Chondrocyte (in vitro differentiated cells): ENCODE data around the gene TMEM190. TPM values are rescaled to one million over a fixed set of nuclear protein-coding genes. Genes with fewer than 3 reads are reported as not detected.

Source experiments
- DNase-seq: peaks from one replicate; pipeline ENCODE4 v3.0.0; 2021; ENCODE audit warnings: mixed read lengths, low spot score
- H3K27ac Mint-ChIP-seq: one replicate; pipeline ENCODE4 v1.8.0; 2021; ENCODE audit warnings: mild to moderate bottlenecking, moderate library complexity, mixed read lengths; ENCODE audit not compliant: unreplicated experiment
- H3K27me3 Mint-ChIP-seq: 2 replicates; pipeline ENCODE4 v1.8.0; 2021; ENCODE audit warnings: low read depth, mixed read lengths
- H3K36me3 Mint-ChIP-seq: 2 replicates; pipeline ENCODE4 v1.8.0; 2021; ENCODE audit warnings: low read depth, mixed read lengths
- H3K4me1 Mint-ChIP-seq: 2 replicates; pipeline ENCODE4 v1.8.0; 2021; ENCODE audit warnings: low read depth, mild to moderate bottlenecking, mixed read lengths
- H3K4me3 Mint-ChIP-seq: one replicate; pipeline ENCODE4 v1.8.0; 2021; ENCODE audit warnings: mild to moderate bottlenecking, moderate library complexity, mixed read lengths; ENCODE audit not compliant: unreplicated experiment
- H3K9me3 Mint-ChIP-seq: 2 replicates; pipeline ENCODE4 v1.8.0; 2021; ENCODE audit warnings: low read depth, mixed read lengths
- CTCF ChIP-seq: fragments of 200-600 bp; sonication (generic); IDR thresholded peaks from 2 replicates; pipeline ENCODE4 v1.5.0; 2021; ENCODE audit warnings: antibody characterized with exemption, mild to moderate bottlenecking, moderate library complexity
- total RNA-seq: library from RNA; stranded (reverse); gene quantifications from 3 replicates; pipeline ENCODE4 v1.2.1, GENCODE V29; 2021

TMEM190 gene
- total RNA-seq, 1 donor from 2014 or later: 0.52 TPM

- Mint-ChIP-seq H3K4me1 (peaks cover 28% of the 10 kb centered on the region), H3K27ac (no peak overlapping the region), H3K4me3 (no peak overlapping the region), H3K27me3 (no peaks in the 10 kb centered on the region), H3K9me3 (no peaks in the 10 kb centered on the region), H3K36me3 (no peaks in the 10 kb centered on the region)
- no peak for TF ChIP-seq CTCF
- no peak for DNase-seq
Measured at GRCh38 chr19:55345101-55345817, 31.4 kb upstream of the TMEM190 start.

- peaks cover 3% of the 10 kb centered on the region for H3K27me3 Mint-ChIP-seq
- no peaks in the 10 kb centered on the region for H3K9me3 Mint-ChIP-seq
- TF ChIP-seq CTCF: no peak
- H3K4me1 Mint-ChIP-seq: peaks cover 20% of the 10 kb centered on the region
- no peaks in the 10 kb centered on the region for H3K36me3 Mint-ChIP-seq
- no peak overlapping the region for H3K27ac Mint-ChIP-seq
- no peak overlapping the region for H3K4me3 Mint-ChIP-seq
- no peak for DNase-seq
Measured at GRCh38 chr19:55345818-55346724, 30.6 kb upstream of the TMEM190 start.

- H3K9me3 Mint-ChIP-seq: no peaks in the 10 kb centered on the region
- TF ChIP-seq CTCF: no peak
- H3K4me1 Mint-ChIP-seq: peaks cover 15% of the 10 kb centered on the region
- no peak for DNase-seq
- H3K36me3 Mint-ChIP-seq: no peaks in the 10 kb centered on the region
- peaks cover 12% of the 10 kb centered on the region for H3K27me3 Mint-ChIP-seq
- H3K27ac Mint-ChIP-seq: no peak overlapping the region
- H3K4me3 Mint-ChIP-seq: no peak overlapping the region
Measured at GRCh38 chr19:55346725-55347441, 29.7 kb upstream of the TMEM190 start.

- Mint-ChIP-seq H3K9me3 (no peaks in the 10 kb centered on the region), H3K4me1 (peaks cover 16% of the 10 kb centered on the region), H3K36me3 (no peaks in the 10 kb centered on the region), H3K27ac (no peak overlapping the region), H3K27me3 (peaks cover 18% of the 10 kb centered on the region), H3K4me3 (no peak overlapping the region)
- no peak for TF ChIP-seq CTCF
- DNase-seq: no peak
Measured at GRCh38 chr19:55347442-55348009, 29.1 kb upstream of the TMEM190 start.
